Endothelial cell of coronary artery (primary cell): ENCODE data around the gene DUSP21. TPM values are rescaled to one million over a fixed set of nuclear protein-coding genes. Genes with fewer than 3 reads are reported as not detected.

ENCODE experiments used
- total RNA-seq: library from RNA; depleted of rRNA; stranded (reverse); fragments of >200 nt; gene quantifications from 2 replicates; pipeline ENCODE4 v1.2.3, GENCODE V29; 2014

DUSP21 gene
- not detected in 2 replicates for total RNA-seq

GRCh38 chrX:44843753-44844152 is at the start of gene DUSP21:
TSS of gene DUSP21 (plus strand) at chrX:44844021. CDS start at chrX:44844133, 112 bp downstream.

GRCh38 chrX:44872821-44873414 is 29.1 kb downstream of the DUSP21 start, which contains the start of gene KDM6A:
TSS of gene KDM6A (plus strand) at chrX:44873188. CDS start at chrX:44873552, 364 bp downstream.

Other genes starting within 250 kb of the DUSP21 start
- gene KDM6A, start 29.2 kb downstream of the DUSP21 start, total RNA-seq: 13.8 and 20.1 TPM in 2 replicates